Hepatocyte (in vitro differentiated cells): ENCODE data around the gene PABPN1L. TPM values are rescaled to one million over a fixed set of nuclear protein-coding genes. Genes with fewer than 3 reads are reported as not detected.

ENCODE experiments used
- DNase-seq: peaks from one replicate; pipeline ENCODE4 v3.0.0-alpha.2; 2016; ENCODE audit warnings: low spot score
- H2AFZ ChIP-seq: fragments of 200-600 bp; sonication (generic); 2 replicates; pipeline ENCODE4 v1.6.0; 2016; ENCODE audit warnings: antibody characterized with exemption, mild to moderate bottlenecking
- H3K27ac ChIP-seq: fragments of 200-600 bp; sonication (generic); 2 replicates; pipeline ENCODE4 v1.5.1; 2016; ENCODE audit warnings: mild to moderate bottlenecking
- H3K27me3 ChIP-seq: fragments of 200-600 bp; sonication (generic); 2 replicates; pipeline ENCODE4 v1.6.1; 2016
- H3K36me3 ChIP-seq: fragments of 200-600 bp; sonication (generic); replicated peaks from 2 replicates; pipeline ENCODE4 v1.5.1; 2016; ENCODE audit warnings: low read depth; ENCODE audit not compliant: insufficient read depth
- H3K4me1 ChIP-seq: fragments of 200-600 bp; sonication (generic); 2 replicates; pipeline ENCODE4 v1.5.1; 2016; ENCODE audit warnings: mild to moderate bottlenecking, moderate library complexity; ENCODE audit not compliant: insufficient read depth
- H3K4me2 ChIP-seq: fragments of 200-600 bp; sonication (generic); 2 replicates; pipeline ENCODE4 v1.6.0; 2016
- H3K4me3 ChIP-seq: fragments of 200-600 bp; sonication (generic); 2 replicates; pipeline ENCODE4 v1.5.1; 2016; ENCODE audit warnings: mild to moderate bottlenecking
- H3K79me2 ChIP-seq: fragments of 200-600 bp; sonication (generic); 2 replicates; pipeline ENCODE4 v1.6.0; 2017; ENCODE audit warnings: mild to moderate bottlenecking
- H3K9me2 ChIP-seq: fragments of 200-600 bp; sonication (generic); replicated peaks from 2 replicates; pipeline ENCODE4 v1.6.0; 2017; ENCODE audit warnings: mild to moderate bottlenecking; ENCODE audit not compliant: insufficient read depth
- H3K9me3 ChIP-seq: fragments of 200-600 bp; sonication (generic); 2 replicates; pipeline ENCODE4 v1.5.1; 2016; ENCODE audit warnings: low read depth, mild to moderate bottlenecking
- H4K20me1 ChIP-seq: fragments of 200-600 bp; sonication (generic); 2 replicates; pipeline ENCODE4 v1.6.0; 2016; ENCODE audit warnings: mild to moderate bottlenecking; ENCODE audit not compliant: insufficient read depth, poor library complexity, severe bottlenecking
- CTCF ChIP-seq: fragments of 200-600 bp; sonication (generic); IDR thresholded peaks from 2 replicates; pipeline ENCODE4 v1.5.1; 2016; ENCODE audit warnings: antibody characterized with exemption, mild to moderate bottlenecking; ENCODE audit not compliant: poor library complexity
- EZH2 ChIP-seq: fragments of 200-600 bp; sonication (generic); IDR thresholded peaks from 2 replicates; pipeline ENCODE4 v1.6.1; 2016; ENCODE audit warnings: antibody characterized with exemption, mild to moderate bottlenecking, borderline replicate concordance
- EZH2phosphoT487 ChIP-seq: fragments of 200-600 bp; sonication (generic); IDR thresholded peaks from one replicate; pipeline ENCODE4 v1.6.1; 2018; ENCODE audit warnings: antibody characterized with exemption, mild to moderate bottlenecking, low read depth, moderate library complexity; ENCODE audit not compliant: unreplicated experiment, severe bottlenecking
- WGBS: methylation state at CpG from one replicate; pipeline ENCODE4 v1.1.6; 2016; ENCODE audit warnings: low lambda C conversion rate; ENCODE audit errors: missing lambda C conversion rate; 5-methylcytosine and 5-hydroxymethylcytosine counted together
- polyA plus RNA-seq: library from polyadenylated mRNA; unstranded; fragments of >200 nt; fragmentation: Nextera tagmentation; extraction: Ambion mirVana; gene quantifications from 2 replicates; pipeline ENCODE4 v1.2.1, GENCODE V29; 2016
- total RNA-seq: library from RNA; depleted of rRNA; stranded (reverse); fragments of >200 nt; gene quantifications from 2 replicates; pipeline ENCODE4 v1.2.3, GENCODE V29; 2014

The PABPN1L gene
- total and polyA plus RNA-seq, 2 experiments from 2014 or later = not detected

DNA sequence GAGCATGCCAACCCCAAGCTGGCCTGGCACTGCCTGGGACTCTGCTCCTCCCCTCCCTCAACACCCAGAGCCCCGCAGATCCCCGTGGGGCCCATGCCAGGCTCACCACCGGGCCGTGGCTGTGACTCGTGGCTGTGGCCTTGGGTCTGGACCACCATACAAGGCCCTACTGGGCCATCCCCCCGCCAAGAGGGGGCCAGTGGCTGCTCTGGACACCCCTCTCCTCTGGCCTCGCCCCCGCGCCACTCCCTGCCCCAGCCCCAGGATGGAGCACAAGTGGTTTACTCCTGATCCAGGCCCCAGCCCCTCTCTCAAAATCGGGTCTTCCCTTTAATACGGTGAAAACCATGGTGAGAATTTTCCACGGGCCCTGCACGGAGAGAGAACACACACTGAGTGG, 3.0 kb downstream of the PABPN1L start:
- no peak for TF ChIP-seq EZH2phosphoT487
- TF ChIP-seq CTCF = no peak
- no peak for TF ChIP-seq EZH2

GRCh38 chr16:88862968-88863367, 3.5 kb downstream of the PABPN1L start:
- TF ChIP-seq EZH2 (no peak), EZH2phosphoT487 (no peak), CTCF (no peak)
- Histone ChIP-seq H3K9me2 (no peaks in the 10 kb centered on the region), H3K36me3 (no peaks in the 10 kb centered on the region), H3K9me3 (no peaks in the 10 kb centered on the region), H4K20me1 (no peaks in the 10 kb centered on the region), H3K79me2 (peaks cover 12% of the 10 kb centered on the region), H3K4me3 (no peak overlapping the region), H3K27me3 (no peaks in the 10 kb centered on the region), H3K4me1 (peaks cover 6% of the 10 kb centered on the region), H2AFZ (no peak overlapping the region), H3K27ac (no peak overlapping the region), H3K4me2 (no peak overlapping the region)
- WGBS = 96% methylated on average over 24 of the region's 25 CpGs
- no peak for DNase-seq

More for the DNA sequence above, 3.0 kb downstream of the PABPN1L start:
- Histone ChIP-seq H3K4me2 (no peak overlapping the region), H3K9me3 (no peaks in the 10 kb centered on the region), H3K36me3 (no peaks in the 10 kb centered on the region), H3K79me2 (peaks cover 7% of the 10 kb centered on the region), H2AFZ (no peak overlapping the region), H4K20me1 (no peaks in the 10 kb centered on the region), H3K9me2 (no peaks in the 10 kb centered on the region), H3K4me1 (peaks cover 1% of the 10 kb centered on the region), H3K27ac (no peak overlapping the region), H3K4me3 (no peak overlapping the region), H3K27me3 (no peaks in the 10 kb centered on the region)
- no peak for DNase-seq
- WGBS = 96% methylated on average over 10 of the region's 13 CpGs

GRCh38 chr16:88861359-88861758, 5.1 kb downstream of the PABPN1L start:
- H3K4me1 ChIP-seq = peaks cover 7% of the 10 kb centered on the region
- no peaks in the 10 kb centered on the region for H3K9me3 ChIP-seq
- no peaks in the 10 kb centered on the region for H3K27me3 ChIP-seq
- no peak overlapping the region for H2AFZ ChIP-seq
- DNase-seq = no peak
- H3K27ac ChIP-seq = no peak overlapping the region
- no peak overlapping the region for H3K4me2 ChIP-seq
- no peaks in the 10 kb centered on the region for H3K9me2 ChIP-seq
- no peak overlapping the region for H3K4me3 ChIP-seq
- H3K36me3 ChIP-seq = no peaks in the 10 kb centered on the region
- peaks cover 16% of the 10 kb centered on the region for H3K79me2 ChIP-seq
- H4K20me1 ChIP-seq = no peaks in the 10 kb centered on the region
- WGBS = 95% methylated on average over 19 of the region's 19 CpGs
- TF ChIP-seq CTCF = no peak
- TF ChIP-seq EZH2phosphoT487 = no peak
- TF ChIP-seq EZH2 = no peak
